Measurements from ENCODE around the gene ATG4B.
"Not testable (repeated sequence)": the region's sequence is repeated elsewhere in the genome, so short reads cannot be mapped to it uniquely, and the experiment has no call there.

Gene ATG4B

GRCh38 chr2:241640165-241640795 is 2.8 kb downstream of the ATG4B start:
- no peak for DNase-seq (ENCODE audit: low read depth, low spot score)

DNA sequence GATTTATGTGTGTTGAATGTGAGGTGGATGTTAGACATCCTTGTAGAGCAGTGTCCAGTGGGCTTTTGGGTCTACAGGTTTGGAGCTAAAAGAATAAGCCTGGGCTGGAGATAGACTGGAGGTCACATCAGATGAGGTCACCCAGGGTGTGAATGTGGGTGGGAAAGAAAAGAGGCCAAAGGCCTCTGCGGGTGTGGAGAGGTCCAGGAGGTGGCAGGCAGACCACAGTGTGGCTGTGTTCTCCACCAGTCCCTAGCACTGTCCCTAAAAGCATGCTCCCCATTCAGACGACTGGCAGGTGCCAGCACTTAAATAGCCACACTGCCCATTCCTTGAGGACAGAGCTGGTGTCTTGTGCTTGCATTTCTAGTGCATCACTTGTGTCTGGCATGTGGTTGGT is 4.1 kb downstream of the ATG4B start:
- no peak for DNase-seq (ENCODE audit: low read depth, low spot score)

DNA sequence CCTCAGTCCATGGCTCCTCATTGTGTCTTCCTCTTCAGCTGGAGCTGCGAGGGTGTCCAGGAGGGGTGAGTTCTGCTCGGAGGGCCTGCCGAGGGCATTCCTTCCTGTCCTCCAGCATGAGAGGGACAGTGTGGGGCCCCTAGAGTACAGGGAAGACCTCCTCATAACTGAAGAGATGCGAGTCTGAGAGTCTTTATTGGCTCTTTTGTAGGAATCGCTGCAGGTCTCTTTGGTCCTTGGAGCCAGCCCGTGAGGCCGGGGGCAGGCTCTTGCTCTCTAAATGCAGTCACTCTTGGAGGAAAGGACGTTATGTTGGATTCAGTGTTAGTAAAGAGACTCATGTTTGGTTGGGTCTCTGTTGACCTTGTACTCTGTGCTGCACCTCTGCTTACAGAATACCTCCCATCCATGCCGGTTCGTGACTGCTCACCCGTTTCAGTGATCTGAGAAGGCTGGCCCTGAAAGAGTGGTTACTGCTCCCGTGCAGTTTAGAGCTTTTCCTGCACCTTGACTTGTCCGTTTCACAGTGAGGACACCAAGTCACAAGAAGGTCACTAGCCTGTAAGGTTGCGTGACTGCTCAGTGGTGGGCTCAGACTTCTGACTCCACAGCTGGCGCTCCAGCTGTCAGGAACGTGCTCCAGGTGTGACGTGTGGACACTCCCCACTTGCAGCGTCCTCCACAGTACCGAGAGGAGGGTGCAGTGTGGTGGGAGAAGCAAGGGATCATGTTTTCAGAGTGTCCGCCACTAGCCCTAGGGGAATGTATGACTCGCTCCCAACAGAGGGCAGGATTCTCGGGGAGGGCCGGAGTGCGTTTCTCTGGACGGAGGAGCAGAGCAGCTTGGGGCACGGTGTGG is 7.8 kb downstream of the ATG4B start:
- DNase-seq (ENCODE audit: low read depth, low spot score): no peak

DNA sequence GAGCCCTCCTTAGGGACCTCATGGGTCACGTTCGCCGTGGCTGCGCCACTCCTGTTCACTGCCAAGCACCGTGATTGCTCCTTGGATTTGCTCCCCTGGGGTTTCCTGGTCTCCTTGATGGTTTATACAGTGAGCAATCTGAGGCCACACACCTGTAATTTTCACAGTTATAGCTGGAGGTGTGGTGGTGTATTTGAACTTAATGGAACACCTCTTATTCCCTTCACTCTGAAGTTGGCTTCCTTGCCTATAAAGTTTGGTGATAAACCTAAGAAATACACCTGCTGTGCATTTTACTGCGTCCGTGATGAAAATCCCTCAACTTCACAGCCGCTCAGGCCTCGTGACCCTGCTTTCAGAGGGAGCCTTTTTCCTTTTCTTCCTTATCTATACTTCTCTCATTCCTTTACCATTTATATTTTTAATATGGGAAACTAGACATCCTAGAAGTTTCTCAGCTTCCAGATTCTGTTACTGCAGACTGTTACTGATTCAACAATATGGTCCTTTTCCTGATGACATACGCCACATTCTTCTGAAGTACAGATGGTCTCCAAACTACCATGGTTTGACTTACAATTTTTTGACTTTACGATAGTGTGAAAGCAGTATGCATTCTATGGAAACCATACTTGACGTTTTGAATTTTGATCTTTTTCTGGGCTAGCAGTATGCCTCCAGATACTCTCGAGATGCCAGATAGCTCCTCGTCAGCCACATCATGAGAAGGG is 8.6 kb downstream of the ATG4B start:
- no peak for DNase-seq (ENCODE audit: low read depth, low spot score)

DNA sequence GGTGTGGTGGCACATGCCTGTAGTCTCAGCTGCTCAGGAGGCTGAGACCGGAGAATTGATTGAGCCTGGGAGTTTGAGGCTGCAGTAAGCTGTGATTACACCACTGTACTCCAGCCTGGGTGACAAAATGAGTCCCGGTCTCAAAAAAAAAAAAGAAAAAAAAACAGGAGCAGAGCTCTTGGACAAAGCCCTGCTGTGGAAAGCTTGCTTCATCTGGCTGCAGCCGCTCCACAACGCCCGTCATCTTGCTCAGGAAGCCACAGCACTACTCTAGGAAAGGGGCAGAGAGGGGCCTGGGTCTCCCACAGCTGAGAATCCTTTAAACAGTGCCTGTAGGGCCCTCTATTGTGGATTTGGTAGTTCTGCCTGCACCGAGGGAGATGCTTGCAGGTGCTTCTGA is 11.0 kb downstream of the ATG4B start:
- DNase-seq (ENCODE audit: low read depth, low spot score): no peak

DNA sequence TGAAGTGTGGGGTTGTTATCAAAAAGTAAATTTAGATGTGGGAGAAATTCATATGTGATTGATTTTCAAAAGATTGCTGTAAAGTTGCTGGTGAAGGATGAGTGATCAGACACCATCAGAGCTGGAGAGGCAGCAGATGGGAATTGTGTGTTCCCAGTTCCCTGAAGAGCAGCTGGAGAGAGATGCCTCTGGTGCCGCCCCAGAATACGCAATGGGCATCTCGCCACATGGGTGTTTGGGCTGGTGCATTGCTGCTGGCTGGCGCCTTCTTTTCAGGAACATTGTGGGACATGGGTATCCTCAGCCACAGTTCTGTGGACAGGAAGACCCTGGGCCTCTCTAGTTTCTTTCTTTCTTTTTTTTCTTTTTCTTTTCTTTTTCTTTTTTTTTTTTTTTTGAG is 11.9 kb downstream of the ATG4B start:
- DNase-seq (ENCODE audit: low read depth, low spot score): no peak

DNA sequence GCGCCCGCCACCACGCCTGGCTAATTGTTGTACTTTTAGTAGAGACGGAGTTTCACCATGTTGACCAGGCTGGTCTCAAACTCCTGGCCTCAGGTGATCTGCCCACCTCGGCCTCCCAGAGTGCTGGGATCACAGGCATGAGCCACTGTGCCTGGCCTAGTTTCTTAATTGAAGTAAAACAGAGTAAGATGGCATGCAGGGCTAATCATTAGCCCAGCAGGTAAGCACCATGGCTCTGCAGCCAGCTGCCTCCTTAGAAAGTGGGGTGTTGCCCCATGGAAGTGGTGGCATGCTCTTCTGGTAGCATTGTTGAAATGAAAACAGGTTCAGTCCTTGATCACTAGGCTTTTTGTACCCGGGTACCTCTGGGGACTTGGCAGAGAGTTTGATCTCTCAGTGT is 12.4 kb downstream of the ATG4B start:
- DNase-seq (ENCODE audit: low read depth, low spot score): no peak

DNA sequence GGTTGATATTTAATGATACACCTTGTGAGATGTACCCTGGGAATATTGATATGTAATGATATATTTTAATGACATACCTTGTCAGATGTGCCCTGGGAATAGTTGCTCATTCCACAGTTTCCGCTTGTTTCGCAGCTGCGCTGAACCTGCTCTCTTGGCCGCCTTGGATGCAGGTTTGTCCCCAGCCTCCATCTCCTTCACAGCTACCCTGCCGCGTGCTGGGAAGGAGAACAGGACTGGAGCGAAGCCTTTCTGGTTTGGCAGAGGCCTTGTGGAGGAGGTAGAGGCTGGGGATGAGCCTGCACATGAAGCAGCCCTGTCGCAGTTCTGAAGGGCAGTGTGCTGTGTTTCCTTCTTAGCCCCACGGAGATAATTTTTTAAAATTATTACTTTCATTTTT is 14.6 kb downstream of the ATG4B start:
- no peak for DNase-seq (ENCODE audit: low read depth, low spot score)

GRCh38 chr2:241652722-241653121 is 15.2 kb downstream of the ATG4B start:
- no peak for DNase-seq (ENCODE audit: low read depth, low spot score)

DNA sequence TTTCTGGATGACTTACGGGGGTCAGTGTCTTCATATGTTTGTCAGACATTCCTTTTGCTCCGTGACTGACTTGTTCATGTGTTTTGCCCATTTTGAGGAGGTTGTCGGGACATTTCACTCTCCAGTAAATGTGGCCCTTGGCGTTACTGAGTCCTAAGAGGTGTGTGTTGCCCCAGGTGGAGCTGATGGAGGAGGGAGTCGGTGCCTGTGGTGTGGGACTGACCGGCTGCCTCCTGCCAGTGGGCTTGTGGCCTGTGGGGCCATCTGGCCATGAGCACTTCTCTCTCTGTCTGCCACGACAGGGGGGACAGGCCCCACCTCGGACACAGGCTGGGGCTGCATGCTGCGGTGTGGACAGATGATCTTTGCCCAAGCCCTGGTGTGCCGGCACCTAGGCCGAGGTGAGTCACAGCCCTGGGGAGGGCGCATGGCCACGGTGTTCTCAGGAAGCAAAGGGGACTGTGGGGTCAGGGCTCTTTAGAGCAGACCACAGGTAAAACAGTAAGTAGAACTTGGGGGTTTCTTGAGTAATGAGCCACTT is 15.8 kb downstream of the ATG4B start:
- no peak for DNase-seq (ENCODE audit: low read depth, low spot score)

GRCh38 chr2:241654551-241654950 is 17.1 kb downstream of the ATG4B start:
- DNase-seq (ENCODE audit: low read depth, low spot score): no peak

DNA sequence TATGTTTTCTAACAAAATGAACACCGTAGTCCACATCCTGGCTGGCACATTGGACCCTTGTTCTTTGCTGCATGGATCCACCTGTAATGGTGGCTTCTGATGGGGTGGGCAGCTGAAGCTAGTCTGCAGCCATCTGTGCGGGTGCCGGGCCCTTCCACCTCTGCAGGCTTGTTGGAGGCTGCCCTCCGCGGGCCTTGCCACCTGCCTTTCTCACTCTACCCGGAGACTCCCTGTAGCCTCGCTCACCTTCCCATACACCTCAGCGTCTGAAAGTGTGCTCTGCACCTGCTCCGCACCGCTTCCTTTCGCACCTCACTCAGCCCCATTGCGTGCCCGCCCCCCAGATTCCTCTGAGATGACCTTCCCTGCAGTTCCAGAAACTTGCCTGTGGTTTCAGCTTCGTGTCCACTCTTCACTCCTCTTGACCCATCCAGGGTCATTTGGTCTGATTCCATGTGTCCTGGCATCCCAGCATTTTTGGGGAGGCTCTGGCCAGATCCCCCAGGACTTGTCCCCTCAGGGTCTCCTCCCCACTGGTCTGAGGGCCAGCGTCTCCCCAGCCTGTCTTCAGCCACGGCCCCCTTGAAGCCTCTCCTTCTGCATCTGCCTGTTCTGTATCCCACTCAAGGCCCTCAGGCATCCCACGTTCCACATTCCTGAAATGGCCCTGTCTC is 18.2 kb downstream of the ATG4B start:
- no peak for DNase-seq (ENCODE audit: low read depth, low spot score)

GRCh38 chr2:241656190-241656741 is 18.8 kb downstream of the ATG4B start:
- DNase-seq (ENCODE audit: low read depth, low spot score): no peak

GRCh38 chr2:241657786-241658254 is 20.3 kb downstream of the ATG4B start:
- DNase-seq (ENCODE audit: low read depth, low spot score): no peak

DNA sequence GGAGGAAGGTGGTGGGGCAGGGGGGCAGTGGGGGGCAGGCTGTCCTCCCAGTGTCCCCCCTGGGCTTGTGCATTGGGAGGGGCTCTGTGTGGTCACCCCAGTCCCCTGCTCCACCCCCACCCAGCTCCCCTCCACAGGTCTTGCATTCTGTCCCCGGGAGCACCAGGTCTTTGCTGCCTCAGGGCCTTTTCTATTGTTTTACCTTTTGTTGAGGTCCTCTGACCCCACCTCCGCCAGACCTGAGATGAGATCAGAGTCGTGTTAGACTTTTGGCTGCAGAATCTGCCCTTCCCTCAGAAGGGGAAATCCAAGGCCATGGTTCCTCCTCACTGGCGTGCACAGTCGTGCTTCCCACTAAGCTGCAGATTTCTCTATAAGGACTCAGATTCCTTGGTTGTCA is 20.8 kb downstream of the ATG4B start:
- DNase-seq (ENCODE audit: low read depth, low spot score): no peak

GRCh38 chr2:241659150-241659739 is 21.8 kb downstream of the ATG4B start:
- no peak for DNase-seq (ENCODE audit: low read depth, low spot score)

- DNase-seq (ENCODE audit: low read depth, low spot score): no peak
These were observed 23.2 kb downstream of the ATG4B start for GRCh38 chr2:241660593-241661213.

GRCh38 chr2:241662731-241663130 is 25.2 kb downstream of the ATG4B start:
- DNase-seq (ENCODE audit: low read depth, low spot score): not testable (repeated sequence)

GRCh38 chr2:241665731-241666440 is 28.4 kb downstream of the ATG4B start:
- DNase-seq (ENCODE audit: low read depth, low spot score): no peak

All from activated naive CD8-positive, alpha-beta T cell treated with anti-CD3 and anti-CD28 coated beads, Interleukin-2, amount 50 U/mL, for 16 hours (primary cell).